HuH-7 (cell line): ENCODE measurements around the gene TMEM176B.
"Not testable (repeated sequence)": the region's sequence is repeated elsewhere in the genome, so short reads cannot be mapped to it uniquely, and the experiment has no call there.

Experiments
- DNase-seq: peaks from one replicate; pipeline ENCODE4 v3.0.0; 2011; ENCODE audit warnings: low spot score

The TMEM176B gene

DNA sequence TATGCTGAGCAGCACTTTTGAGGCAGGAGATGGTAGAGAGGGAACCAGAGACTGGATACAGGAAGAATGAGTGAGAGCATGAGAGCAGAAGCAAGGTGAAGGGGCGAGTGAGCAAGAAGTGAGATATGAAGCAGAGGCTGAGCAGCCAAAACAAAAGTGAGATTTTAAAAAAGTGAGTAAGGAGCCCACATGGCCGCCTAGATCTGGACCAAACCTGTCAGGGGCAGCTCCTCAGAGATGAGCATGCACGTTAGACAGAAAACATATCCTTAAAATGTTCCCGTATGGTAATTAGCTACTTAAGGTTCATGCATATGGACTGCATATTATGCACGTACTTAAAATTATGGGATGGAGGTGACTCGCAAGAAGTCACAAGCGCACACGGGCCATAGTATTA, 22.9 kb upstream of the TMEM176B start:
- no peak for DNase-seq

DNA sequence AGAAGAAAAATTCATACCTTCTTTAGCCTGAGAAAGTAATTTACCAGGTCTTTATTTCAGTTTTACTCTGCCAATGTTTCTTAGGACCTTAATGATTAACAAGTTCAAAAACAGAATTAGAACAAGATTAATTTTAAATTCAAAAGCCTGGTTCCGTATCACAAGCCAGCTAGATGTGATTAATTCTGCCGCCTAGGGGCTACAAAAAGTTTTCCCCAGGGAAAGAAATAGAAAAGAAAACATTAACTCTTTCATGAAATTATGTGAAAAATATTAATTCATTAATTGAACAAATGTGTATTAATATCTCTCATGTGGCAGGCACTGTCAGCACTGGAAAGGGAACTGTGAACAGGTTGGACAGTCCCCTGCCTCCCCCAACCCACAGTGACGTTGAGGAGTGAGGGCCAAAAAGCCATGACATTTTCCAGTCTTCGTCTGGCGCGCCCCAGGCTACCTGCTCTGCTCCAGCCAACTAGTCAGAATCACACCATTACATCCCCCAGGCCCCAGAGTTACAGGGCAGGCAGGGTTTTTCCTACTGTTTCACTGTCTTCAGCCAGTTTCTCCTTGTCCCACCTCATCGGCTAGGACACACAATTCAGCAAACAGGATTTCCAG, 20.5 kb upstream of the TMEM176B start:
- DNase-seq: no peak

DNA sequence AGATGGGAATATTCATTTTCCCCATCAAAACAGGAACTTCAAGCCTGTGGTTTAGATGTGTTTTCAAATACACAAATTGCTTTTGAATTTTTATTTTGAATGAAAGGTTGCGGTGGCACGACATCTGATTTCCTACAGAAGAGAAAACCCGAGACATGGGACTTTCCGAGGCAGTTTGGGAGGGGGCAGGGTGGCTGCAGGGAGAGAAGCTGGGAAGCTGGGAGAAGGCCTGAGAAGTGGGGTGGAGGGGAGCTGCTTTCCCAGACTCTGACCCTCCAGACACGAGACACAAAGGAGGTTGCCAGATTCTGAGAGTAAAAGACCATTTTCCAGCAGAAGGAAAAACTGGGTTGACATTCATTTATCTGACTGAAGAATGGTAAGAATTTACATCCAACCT, 20.0 kb upstream of the TMEM176B start:
- DNase-seq: no peak

DNA sequence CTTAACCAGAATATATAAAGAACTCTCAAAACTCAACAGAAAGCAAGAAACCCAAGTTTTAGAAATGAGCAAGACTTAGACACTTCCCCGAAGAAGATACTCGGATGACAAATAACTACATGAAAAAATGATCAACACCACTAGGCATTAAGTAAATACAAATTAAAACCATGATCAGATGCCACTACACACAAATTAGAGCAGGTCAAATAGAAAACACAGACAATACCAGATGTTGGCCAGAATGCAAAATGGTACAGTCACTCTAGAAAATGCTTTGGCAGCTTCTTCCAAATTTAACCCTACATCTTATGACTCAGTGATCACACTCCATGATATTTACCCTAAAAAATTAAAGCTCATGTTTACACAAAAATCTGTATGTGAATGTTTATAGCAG, 18.8 kb upstream of the TMEM176B start:
- no peak for DNase-seq

DNA sequence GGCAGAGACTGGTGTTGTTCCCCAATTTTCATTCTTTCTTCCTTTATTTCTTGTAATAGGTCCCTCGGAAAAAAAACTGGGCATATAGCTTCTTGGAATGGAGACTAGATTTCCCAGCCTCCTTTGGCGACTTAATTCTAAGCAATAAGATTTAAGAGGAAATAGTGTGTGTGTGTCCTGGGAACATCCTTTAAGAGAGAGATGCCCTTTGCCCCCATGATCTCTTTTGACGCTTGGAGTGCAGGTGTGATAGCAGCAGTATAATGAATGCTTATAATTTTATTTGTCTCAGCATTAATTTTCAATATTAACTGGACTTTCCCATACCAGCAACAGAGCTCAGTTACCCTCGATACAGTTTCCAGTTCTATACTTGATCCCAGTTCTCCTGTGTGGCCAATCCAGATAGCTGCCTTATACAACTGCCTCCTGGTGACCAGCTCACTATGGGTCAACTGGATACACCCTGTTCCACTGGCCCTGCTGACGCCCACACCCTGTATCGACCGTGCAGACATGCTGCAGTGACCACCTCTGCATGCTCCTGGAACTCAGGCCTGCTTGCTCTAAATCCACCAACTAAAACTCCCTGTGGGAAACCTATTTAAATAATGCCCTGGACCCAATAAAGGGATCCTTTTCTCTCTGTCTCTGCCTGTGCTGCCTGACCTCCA, 14.3 kb upstream of the TMEM176B start:
- DNase-seq: no peak

- DNase-seq: not testable (repeated sequence)
Observed at GRCh38 chr7:150807616-150808438, 7.7 kb upstream of the TMEM176B start.

DNA sequence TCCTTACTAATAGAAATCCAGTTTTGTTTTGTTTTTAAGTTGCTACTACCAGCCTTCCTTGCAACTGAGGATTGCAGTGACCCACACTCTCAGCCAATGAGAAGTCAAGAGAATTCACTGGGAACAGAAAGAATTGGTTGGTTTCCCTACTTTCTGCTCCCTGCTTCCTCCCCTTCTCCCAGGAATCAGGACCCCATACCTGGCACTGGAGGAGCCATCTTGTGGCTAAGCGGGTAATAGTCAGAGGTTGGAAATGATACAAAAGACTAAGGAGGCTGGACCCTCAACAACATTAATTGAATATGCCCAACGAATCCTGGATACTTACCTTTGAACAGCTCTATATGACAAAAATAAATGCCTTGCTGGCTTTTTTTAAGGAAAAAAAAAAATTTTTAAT, 6.7 kb upstream of the TMEM176B start:
- DNase-seq: peak; percentile 51

DNA sequence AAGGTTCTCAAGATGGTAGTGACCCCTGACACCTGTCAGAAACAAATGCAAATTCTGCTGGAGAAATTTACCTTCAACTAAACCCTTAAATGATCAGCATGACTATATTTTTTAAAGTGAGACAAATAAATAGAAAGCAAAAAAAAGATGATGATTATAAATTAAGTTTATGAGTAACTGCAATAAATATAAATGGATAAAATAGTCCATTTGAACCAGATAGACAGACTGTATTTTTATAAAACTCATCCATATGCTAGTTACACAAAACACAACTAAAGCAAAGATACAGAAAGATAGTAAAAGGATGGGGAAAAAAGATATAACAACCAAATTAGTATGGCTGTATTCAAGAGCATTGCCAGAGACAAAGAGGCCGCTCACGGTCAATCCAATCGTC, 6.3 kb upstream of the TMEM176B start:
- DNase-seq: no peak

DNA sequence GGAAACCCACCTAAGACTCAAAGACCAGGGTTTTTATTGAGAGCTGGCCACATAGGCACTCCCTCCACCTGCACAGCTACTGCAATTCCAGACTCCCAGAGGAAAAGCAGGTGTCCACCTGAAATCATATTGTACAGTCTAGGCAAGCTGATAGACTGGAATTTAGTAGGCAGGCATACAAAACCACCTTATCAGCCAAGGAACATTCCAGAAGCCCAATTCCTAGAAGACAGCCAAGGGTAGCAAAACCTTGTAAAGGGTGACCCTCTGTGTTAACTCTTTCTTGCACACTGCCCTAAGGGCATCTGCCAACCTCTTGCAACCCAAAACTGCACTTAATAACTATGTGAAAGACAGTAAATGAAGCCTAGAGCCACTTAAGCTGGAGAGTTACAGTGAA, 5.7 kb upstream of the TMEM176B start:
- no peak for DNase-seq

DNA sequence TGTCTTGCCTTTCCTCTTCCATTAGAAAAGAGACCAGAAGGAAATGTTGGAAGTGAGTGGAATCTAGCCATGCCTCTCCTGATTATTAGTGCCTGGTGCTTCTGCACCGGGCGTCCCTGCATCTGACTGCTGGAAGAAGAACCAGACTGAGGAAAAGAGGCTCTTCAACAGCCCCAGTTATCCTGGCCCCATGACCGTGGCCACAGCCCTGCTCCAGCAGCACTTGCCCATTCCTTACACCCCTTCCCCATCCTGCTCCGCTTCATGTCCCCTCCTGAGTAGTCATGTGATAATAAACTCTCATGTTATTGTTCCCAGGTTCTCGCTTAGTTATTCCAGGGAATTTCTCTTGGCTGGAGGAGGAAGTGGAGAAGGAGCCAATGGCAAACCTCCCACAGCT, 4.6 kb upstream of the TMEM176B start:
- no peak for DNase-seq

GRCh38 chr7:150803161-150803860, 3.1 kb upstream of the TMEM176B start:
- DNase-seq: no peak

DNA sequence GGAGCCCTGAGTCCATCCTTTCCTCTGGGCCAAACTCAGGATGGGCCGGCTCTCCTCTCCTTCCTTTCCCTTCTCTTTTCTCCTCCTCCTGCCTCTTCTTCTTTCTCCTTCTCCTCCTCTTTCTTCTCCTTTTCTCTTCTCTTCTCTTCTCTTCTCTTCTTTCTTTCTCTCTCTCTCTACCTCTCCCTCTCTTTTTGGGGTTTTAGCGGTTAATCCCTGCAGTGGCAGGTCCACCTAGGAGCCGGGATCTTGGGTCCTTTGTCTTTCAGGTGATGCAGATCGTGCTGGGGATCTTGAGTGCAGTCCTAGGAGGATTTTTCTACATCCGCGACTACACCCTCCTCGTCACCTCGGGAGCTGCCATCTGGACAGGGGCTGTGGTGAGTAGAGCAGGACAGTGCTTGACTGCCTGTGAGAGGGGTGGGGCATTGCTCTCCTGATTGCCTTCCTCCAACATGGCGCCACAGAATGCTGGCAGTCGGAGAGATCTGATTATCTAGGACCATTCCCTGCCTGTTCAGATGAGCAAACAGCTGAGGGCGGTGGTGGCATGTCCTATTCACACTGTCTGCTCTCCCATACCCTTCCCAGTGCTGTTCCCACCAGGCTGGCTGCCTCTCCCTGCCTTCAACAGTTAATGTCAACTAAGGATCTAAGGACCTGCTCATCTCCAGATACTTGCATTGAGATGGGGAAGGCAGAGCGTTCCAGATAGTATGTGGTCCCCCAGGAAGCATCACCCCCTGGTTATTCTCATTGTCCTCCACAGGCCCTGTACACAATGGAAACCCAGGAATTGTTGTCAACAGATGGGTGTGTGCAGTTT, 2.0 kb upstream of the TMEM176B start:
- no peak for DNase-seq

DNA sequence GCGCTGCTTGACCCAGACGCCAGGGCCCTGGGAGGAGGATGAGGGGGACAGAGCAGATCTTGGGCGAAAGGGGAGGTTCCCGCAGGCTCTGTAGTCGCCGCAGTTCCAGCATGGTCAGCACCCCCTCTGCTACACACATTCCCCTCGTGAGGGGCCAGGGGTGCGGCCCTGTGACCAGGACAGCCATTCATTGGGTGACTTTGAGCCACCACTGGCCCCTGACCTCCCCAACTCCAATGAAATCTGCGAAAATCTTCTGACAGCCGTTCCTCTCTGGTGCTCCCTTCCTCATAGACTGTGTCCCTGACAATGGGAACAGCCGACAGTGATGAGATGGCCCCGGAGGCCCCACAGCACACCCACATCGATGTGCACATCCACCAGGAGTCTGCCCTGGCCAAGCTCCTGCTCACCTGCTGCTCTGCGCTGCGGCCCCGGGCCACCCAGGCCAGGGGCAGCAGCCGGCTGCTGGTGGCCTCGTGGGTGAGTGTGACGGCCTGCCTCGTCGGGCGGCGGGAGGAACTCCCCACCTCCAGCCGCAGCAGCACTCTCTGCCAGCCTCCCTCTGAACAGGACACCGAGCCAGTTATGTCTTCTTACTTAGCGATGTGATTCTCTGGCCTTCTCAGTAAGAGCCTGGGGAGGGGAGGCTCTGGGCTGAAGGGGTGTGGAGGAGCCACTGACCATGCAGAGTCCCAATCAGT, 1.2 kb upstream of the TMEM176B start:
- DNase-seq: no peak

- no peak for DNase-seq
Observed at GRCh38 chr7:150800581-150801241, 547 bp upstream of the TMEM176B start, which contains the start of gene TMEM176A. Gene TMEM176A (plus strand): TSS chr7:150800769. CDS start chr7:150801551, 782 bp downstream.

- DNase-seq: no peak
Observed at GRCh38 chr7:150799156-150799555, 1.0 kb downstream of the TMEM176B start.

- no peak for DNase-seq
Observed at GRCh38 chr7:150797661-150798060, 2.5 kb downstream of the TMEM176B start.

GRCh38 chr7:150793569-150794238, 6.5 kb downstream of the TMEM176B start:
- DNase-seq: no peak

- no peak for DNase-seq
Observed at GRCh38 chr7:150791746-150792452, 8.3 kb downstream of the TMEM176B start.

- no peak for DNase-seq
Observed at GRCh38 chr7:150791304-150791703, 8.9 kb downstream of the TMEM176B start.
